ENCODE measurements around the gene CAMK2N2.

Gene CAMK2N2

DNA sequence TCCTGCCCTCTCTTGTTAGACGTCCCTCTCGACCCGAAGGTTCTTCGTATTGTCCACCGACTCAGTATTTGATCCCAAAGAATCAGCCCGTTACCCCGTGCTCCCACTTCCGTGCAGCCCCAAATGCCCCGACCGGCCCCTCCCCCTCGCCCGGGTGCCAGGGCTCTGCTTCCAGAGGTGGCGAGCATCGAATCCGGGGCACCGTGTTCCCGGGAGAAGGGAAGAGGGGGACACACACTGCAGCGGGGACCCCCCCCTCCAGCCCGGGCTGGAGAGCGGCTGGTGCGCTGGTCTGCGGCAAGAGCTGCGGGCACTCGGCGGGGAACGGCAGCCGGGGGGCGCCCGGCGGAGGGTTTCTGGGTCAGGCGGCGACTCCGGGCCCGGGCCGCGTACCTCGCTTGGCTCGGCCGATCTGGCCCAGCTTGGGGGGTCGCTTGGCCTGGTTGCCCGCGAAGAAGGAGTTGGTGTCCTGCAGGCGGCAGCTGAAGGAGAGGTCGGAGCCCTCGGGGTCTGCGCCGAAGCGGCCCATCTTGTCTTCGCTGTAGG lies 556 bp downstream of the CAMK2N2 start:
- H3K4me3 ChIP-seq (ENCODE audit: low read length): peak overlapping the region; percentile 93
- no peaks in the 10 kb centered on the region for H3K9me3 ChIP-seq (ENCODE audit: insufficient read depth, low read length)
- no peaks in the 10 kb centered on the region for H3K36me3 ChIP-seq (replicated peaks; ENCODE audit: low read depth, low read length)
- peak overlapping the region; percentile 87 for H3K4me2 ChIP-seq (ENCODE audit: low read length)
- no peaks in the 10 kb centered on the region for H3K79me2 ChIP-seq (ENCODE audit: low read length)
- H2AFZ ChIP-seq (ENCODE audit: low read depth, low read length): peak overlapping the region; percentile 55; the same call in 1 of the 2 replicates
- H4K20me1 ChIP-seq (ENCODE audit: insufficient read depth, low read length): no peaks in the 10 kb centered on the region
- TF ChIP-seq CTCF (IDR thresholded peaks at IDR 0.05; ENCODE audit: low read depth, low read length) (no peak), EZH2phosphoT487 (IDR thresholded peaks at IDR 0.05; ENCODE audit: low read depth) (no peak)
- no peaks in the 10 kb centered on the region for H3K27me3 ChIP-seq (ENCODE audit: low read depth, low read length)
- peak overlapping the region; percentile 82 for H3K9ac ChIP-seq (ENCODE audit: low read length)
- no peak overlapping the region for H3K27ac ChIP-seq (ENCODE audit: low read length)
- H3K4me1 ChIP-seq (ENCODE audit: low read length): no peaks in the 10 kb centered on the region

GRCh38 chr3:184259878-184260723 lies 1.3 kb downstream of the CAMK2N2 start:
- no peak for TF ChIP-seq EZH2phosphoT487 (IDR thresholded peaks at IDR 0.05; ENCODE audit: low read depth)
- Histone ChIP-seq H3K36me3 (replicated peaks; ENCODE audit: low read depth, low read length) (no peaks in the 10 kb centered on the region), H3K9me3 (ENCODE audit: insufficient read depth, low read length) (no peaks in the 10 kb centered on the region), H3K4me2 (ENCODE audit: low read length) (peak overlapping the region; percentile 87), H3K4me3 (ENCODE audit: low read length) (peak overlapping the region; percentile 93), H3K27ac (ENCODE audit: low read length) (no peak overlapping the region), H3K27me3 (ENCODE audit: low read depth, low read length) (no peaks in the 10 kb centered on the region), H4K20me1 (ENCODE audit: insufficient read depth, low read length) (0 out of 2 replicates have a peak, but pooled peaks cover 2% of the 10 kb centered on the region), H3K4me1 (ENCODE audit: low read length) (no peaks in the 10 kb centered on the region), H3K79me2 (ENCODE audit: low read length) (no peaks in the 10 kb centered on the region), H2AFZ (ENCODE audit: low read depth, low read length) (no peak overlapping the region), H3K9ac (ENCODE audit: low read length) (peak overlapping the region; percentile 82)

DNA sequence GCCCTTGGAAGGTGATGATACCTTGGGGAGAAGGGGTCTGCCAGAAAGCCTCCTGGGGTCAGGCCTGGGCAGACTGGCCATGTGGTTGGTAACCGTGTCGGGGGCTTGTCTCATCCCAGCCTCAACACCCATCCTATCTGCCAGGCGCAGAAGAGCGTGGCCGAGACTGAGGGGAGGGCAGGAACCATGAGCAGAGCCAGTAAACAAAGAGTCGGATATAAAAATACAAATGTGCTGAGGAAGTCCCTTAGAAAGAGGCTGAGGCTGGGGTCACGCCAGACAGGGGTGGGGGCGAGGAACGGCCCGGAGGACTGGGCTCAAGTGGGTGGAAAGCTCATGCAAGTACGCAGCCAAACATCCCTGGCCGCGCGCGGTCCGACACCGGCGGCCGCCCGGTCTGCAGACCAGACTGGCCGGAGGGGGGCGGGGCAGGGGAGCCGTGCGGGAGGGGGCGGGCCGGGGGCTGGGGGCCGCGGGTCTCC lies 1.9 kb downstream of the CAMK2N2 start:
- Histone ChIP-seq H3K4me2 (ENCODE audit: low read length) (no peak overlapping the region), H3K36me3 (replicated peaks; ENCODE audit: low read depth, low read length) (no peaks in the 10 kb centered on the region), H3K9ac (ENCODE audit: low read length) (no peak overlapping the region), H2AFZ (ENCODE audit: low read depth, low read length) (no peak overlapping the region), H3K4me1 (ENCODE audit: low read length) (no peaks in the 10 kb centered on the region), H3K27ac (ENCODE audit: low read length) (no peak overlapping the region), H3K4me3 (ENCODE audit: low read length) (no peak overlapping the region), H3K79me2 (ENCODE audit: low read length) (no peaks in the 10 kb centered on the region), H3K27me3 (ENCODE audit: low read depth, low read length) (no peaks in the 10 kb centered on the region), H4K20me1 (ENCODE audit: insufficient read depth, low read length) (0 out of 2 replicates have a peak, but pooled peaks cover 2% of the 10 kb centered on the region), H3K9me3 (ENCODE audit: insufficient read depth, low read length) (no peaks in the 10 kb centered on the region)
- TF ChIP-seq CTCF (IDR thresholded peaks at IDR 0.05; ENCODE audit: low read depth, low read length) (no peak), EZH2phosphoT487 (IDR thresholded peaks at IDR 0.05; ENCODE audit: low read depth) (no peak)

DNA sequence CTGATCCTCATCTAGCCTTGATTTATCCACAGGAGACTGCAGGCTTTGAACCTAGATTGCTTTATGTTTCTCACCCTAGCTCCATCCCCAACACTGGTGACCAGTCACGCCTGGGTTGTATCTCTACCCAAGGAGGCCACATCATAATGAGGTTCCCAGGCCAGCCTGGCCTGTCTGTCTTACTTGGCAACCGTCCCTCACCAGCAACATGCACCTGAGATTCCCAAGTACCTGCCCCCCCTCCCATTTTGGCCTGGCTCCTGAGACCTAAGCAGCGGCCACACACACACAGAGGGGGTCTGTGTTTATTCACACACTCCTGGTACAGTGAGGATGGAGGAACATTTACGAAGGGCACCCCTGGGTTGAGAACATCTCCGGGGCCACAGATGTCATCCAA lies 2.4 kb downstream of the CAMK2N2 start:
- Histone ChIP-seq H3K4me3 (ENCODE audit: low read length) (no peak overlapping the region), H3K4me2 (ENCODE audit: low read length) (no peak overlapping the region), H3K27me3 (ENCODE audit: low read depth, low read length) (no peaks in the 10 kb centered on the region), H3K36me3 (replicated peaks; ENCODE audit: low read depth, low read length) (no peaks in the 10 kb centered on the region), H3K27ac (ENCODE audit: low read length) (no peak overlapping the region), H2AFZ (ENCODE audit: low read depth, low read length) (no peak overlapping the region), H4K20me1 (ENCODE audit: insufficient read depth, low read length) (0 out of 2 replicates have a peak, but pooled peaks cover 2% of the 10 kb centered on the region), H3K9ac (ENCODE audit: low read length) (no peak overlapping the region), H3K4me1 (ENCODE audit: low read length) (no peaks in the 10 kb centered on the region), H3K9me3 (ENCODE audit: insufficient read depth, low read length) (no peaks in the 10 kb centered on the region), H3K79me2 (ENCODE audit: low read length) (0 out of 2 replicates have a peak, but pooled peaks cover 2% of the 10 kb centered on the region)
- no peak for TF ChIP-seq CTCF (IDR thresholded peaks at IDR 0.05; ENCODE audit: low read depth, low read length)
- TF ChIP-seq EZH2phosphoT487 (IDR thresholded peaks at IDR 0.05; ENCODE audit: low read depth): no peak
